ENCODE data around the gene PGAM1. TPM values are rescaled to one million over a fixed set of nuclear protein-coding genes. Genes with fewer than 3 reads are reported as not detected.
A peak's percentile ranks its signal among the peaks of the same experiment; 100 is the strongest.

Gene PGAM1
- total RNA-seq = 10 to 100 TPM; 41.5 to 65.5 (median 46.6) TPM
- 100 to 1,000 TPM in 2 of 3 donors, 10 to 100 TPM in 1; 36.2 to 186 (median 112) TPM for polyA plus RNA-seq
- long read RNA-seq, donor 1, transcript PGAM1-201 (4 exons, 1,830 nt) = major isoform, 50 of 53 reads
- long read RNA-seq, donor 1, partial matches to known transcripts = 2 of 53 reads
- long read RNA-seq, donor 1, other reads (novel, unspliced or antisense) = 1 of 53 reads
- long read RNA-seq, donor 2, transcript PGAM1-201 (4 exons, 1,830 nt) = major isoform, 61 of 63 reads
- long read RNA-seq, donor 2, partial matches to known transcripts = 2 of 63 reads
- long read RNA-seq, donor 2, other reads (novel, unspliced or antisense) = 0 of 63 reads

GRCh38 chr10:97425964-97426775 lies at the start of gene PGAM1:
PGAM1 (plus strand) TSS chr10:97426191; CDS start chr10:97426308, 117 bp downstream.
- DNase-seq (peak; percentile 95 to 98), ATAC-seq (peak; percentile 96 to 97 (median 96))
- peak; percentile 58 for TF ChIP-seq CTCF (IDR thresholded peaks at IDR 0.05)
- peaks cover 2 to 39% of the 10 kb centered on the region in 2 donors for H3K36me3 ChIP-seq (ENCODE audit: insufficient read depth in 1 of 2, low read depth in 1 of 2)
- peaks cover 30% of the 10 kb centered on the region for H3K4me1 ChIP-seq
- 0 to 1% (median 1%) methylated on average over 53 to 88 of the region's 90 CpGs for WGBS, 3 donors
- H3K27me3 ChIP-seq (ENCODE audit: insufficient read depth in 3 of 3, low read length in 2 of 3) = no peaks in the 10 kb centered on the region
- peak within 1 kb of the TSS; percentile 91 for H3K27ac ChIP-seq
- H3K9me3 ChIP-seq = no peaks in the 10 kb centered on the region
- H3K4me3 ChIP-seq = peak within 1 kb of the TSS; percentile 94
- intact Hi-C loops (cut with DNase I) = no loop called here

GRCh38 chr10:97376413-97376812 lies 49.6 kb upstream of the PGAM1 start:
- 79 to 96% (median 95%) methylated on average over 6 of the region's 6 CpGs for WGBS, 3 donors
- Histone ChIP-seq H3K4me1 (no peaks in the 10 kb centered on the region), H3K27me3 (ENCODE audit: insufficient read depth in 3 of 3, low read length in 2 of 3) (no peaks in the 10 kb centered on the region), H3K27ac (no peak overlapping the region), H3K9me3 (no peaks in the 10 kb centered on the region), H3K36me3 (ENCODE audit: insufficient read depth in 1 of 2, low read depth in 1 of 2) (peaks cover 21 to 100% of the 10 kb centered on the region in 2 donors), H3K4me3 (no peak overlapping the region)
- intact Hi-C loops (cut with DNase I) = no loop called here
- no peak for TF ChIP-seq CTCF (IDR thresholded peaks at IDR 0.05)
- DNase-seq = no peak
- no peak for ATAC-seq

DNA sequence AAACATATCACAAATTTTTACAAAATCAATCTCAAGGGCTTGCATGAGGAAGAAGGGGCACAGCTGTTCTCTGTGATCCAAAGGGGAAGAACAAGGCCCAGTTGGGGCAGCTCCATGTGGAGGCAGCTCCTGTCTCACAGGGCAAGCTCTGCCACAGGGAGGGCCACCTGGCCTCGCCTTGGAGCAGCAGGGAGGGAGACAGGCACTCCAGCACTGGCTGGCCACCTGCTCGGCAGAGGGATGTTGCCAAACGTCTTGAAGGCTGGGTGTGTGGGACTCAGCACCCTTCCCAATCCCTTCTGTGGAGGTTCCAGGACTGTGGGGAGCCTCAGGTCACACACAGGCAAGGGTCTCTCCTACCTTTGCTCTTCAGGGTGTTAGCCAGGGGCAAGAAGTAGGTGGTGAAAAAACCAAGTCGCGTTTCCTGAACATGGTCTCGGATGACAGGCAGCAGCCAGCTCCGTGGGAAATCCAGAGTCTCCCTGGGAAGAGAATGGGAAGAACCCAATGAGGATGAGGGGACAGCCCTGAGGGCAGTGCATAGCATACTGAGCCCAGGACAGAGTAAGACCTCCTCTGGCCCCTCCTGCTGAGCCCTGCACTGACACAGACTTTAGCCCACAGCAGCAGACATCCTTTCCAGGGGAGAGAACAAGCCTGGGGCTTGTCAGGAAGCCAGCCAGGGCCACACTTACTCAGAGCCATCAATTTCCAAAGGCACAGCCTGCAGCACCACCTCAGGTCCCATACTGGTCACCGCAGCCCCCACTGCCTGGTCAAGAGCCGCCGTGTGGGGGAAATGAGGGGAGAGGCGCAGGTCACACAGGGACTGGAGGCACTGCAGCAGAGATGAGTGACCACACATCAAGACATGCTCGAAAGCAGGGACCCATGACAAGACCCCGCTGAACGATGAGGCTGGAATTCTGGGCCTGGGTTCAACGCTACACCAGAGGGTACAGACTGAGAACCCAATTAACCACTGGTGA lies 46.8 kb upstream of the PGAM1 start:
- H3K4me3 ChIP-seq = no peak overlapping the region
- peaks cover 6 to 100% of the 10 kb centered on the region in 2 donors for H3K36me3 ChIP-seq (ENCODE audit: insufficient read depth in 1 of 2, low read depth in 1 of 2)
- ATAC-seq = peak; percentile 15 to 42 (median 34)
- H3K27ac ChIP-seq = no peak overlapping the region
- WGBS, 3 donors = 68 to 81% (median 75%) methylated on average over 14 to 15 of the region's 15 CpGs
- H3K27me3 ChIP-seq (ENCODE audit: insufficient read depth in 3 of 3, low read length in 2 of 3) = no peaks in the 10 kb centered on the region
- H3K4me1 ChIP-seq = no peaks in the 10 kb centered on the region
- intact Hi-C loops (cut with DNase I) = no loop called here
- no peak for DNase-seq
- TF ChIP-seq CTCF (IDR thresholded peaks at IDR 0.05) = no peak
- H3K9me3 ChIP-seq = no peaks in the 10 kb centered on the region

- no peak overlapping the region for H3K4me3 ChIP-seq
- no peaks in the 10 kb centered on the region for H3K27me3 ChIP-seq (ENCODE audit: insufficient read depth in 3 of 3, low read length in 2 of 3)
- no peak overlapping the region for H3K27ac ChIP-seq
- H3K9me3 ChIP-seq = no peaks in the 10 kb centered on the region
- no peak for TF ChIP-seq CTCF (IDR thresholded peaks at IDR 0.05)
- no peaks in the 10 kb centered on the region for H3K4me1 ChIP-seq
- 80 to 94% (median 83%) methylated on average over 8 of the region's 8 CpGs for WGBS, 3 donors
- intact Hi-C loops (cut with DNase I) = no loop called here
- H3K36me3 ChIP-seq (ENCODE audit: insufficient read depth in 1 of 2, low read depth in 1 of 2) = peaks cover 6 to 99% of the 10 kb centered on the region in 2 donors
- peak in 1 of 4 donors; percentile 16 for ATAC-seq
- no peak for DNase-seq
These were observed 45.5 kb upstream of the PGAM1 start for GRCh38 chr10:97380516-97380915.
